ENCODE data around the gene PRRC2C.

DNA sequence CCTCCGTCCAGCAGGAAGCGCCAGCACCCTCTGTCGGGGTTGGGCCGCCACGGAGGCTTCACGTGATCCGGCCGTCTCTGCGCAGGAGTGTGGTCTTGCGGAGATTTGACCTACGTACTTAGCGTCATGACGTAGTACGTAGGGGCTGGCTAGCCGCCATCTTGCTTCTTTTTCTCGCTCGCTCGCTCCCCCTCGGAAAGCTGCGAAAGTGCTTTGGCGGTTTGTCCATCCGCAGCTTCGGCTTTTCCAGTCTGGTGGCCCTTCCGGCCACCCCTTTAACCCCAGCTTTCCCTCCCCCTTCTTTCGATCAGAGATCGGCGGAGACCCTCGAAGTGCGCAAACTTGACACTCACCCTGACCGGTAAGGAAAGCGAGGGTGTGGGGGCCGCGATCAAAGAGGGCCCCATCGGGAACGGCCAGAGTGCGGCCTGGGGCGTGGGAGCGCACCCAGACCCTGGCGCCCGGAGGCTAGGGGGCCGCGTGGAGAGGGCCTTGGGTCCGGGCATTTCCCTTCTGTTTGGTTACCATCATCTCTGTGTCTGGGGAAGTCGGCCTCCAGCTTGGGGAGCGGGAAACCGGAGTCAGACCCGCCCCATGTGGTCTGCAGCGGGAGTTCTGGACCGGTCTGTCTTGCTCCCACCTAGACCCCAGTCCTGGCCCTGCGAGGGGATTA is at the start of gene PRRC2C:
- TF ChIP-seq, protein P1, sequence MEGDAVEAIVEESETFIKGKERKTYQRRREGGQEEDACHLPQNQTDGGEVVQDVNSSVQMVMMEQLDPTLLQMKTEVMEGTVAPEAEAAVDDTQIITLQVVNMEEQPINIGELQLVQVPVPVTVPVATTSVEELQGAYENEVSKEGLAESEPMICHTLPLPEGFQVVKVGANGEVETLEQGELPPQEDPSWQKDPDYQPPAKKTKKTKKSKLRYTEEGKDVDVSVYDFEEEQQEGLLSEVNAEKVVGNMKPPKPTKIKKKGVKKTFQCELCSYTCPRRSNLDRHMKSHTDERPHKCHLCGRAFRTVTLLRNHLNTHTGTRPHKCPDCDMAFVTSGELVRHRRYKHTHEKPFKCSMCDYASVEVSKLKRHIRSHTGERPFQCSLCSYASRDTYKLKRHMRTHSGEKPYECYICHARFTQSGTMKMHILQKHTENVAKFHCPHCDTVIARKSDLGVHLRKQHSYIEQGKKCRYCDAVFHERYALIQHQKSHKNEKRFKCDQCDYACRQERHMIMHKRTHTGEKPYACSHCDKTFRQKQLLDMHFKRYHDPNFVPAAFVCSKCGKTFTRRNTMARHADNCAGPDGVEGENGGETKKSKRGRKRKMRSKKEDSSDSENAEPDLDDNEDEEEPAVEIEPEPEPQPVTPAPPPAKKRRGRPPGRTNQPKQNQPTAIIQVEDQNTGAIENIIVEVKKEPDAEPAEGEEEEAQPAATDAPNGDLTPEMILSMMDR (conservative IDR thresholded peaks at IDR 0.05; ENCODE audit: low read depth in 2 of 2), result peak; percentile 74 to 84
- TF ChIP-seq POLR2AphosphoS5 (IDR thresholded peaks at IDR 0.05; ENCODE audit: low read depth) (peak; percentile 84), JUNB (IDR thresholded peaks at IDR 0.05; ENCODE audit: unreplicated experiment) (no peak), NANOG (IDR thresholded peaks at IDR 0.05; ENCODE audit: borderline replicate concordance) (no peak), EZH2 (IDR thresholded peaks at IDR 0.05; ENCODE audit: low read depth, unreplicated experiment) (no peak), EZH2phosphoT487 (IDR thresholded peaks at IDR 0.05; ENCODE audit: unreplicated experiment) (no peak), CREB1 (CRISPR knock-in tag; IDR thresholded peaks at IDR 0.05; ENCODE audit: low read depth) (peak; percentile 94), STAT1 (IDR thresholded peaks at IDR 0.05; ENCODE audit: unreplicated experiment) (no peak)
- TF ChIP-seq, protein P2, sequence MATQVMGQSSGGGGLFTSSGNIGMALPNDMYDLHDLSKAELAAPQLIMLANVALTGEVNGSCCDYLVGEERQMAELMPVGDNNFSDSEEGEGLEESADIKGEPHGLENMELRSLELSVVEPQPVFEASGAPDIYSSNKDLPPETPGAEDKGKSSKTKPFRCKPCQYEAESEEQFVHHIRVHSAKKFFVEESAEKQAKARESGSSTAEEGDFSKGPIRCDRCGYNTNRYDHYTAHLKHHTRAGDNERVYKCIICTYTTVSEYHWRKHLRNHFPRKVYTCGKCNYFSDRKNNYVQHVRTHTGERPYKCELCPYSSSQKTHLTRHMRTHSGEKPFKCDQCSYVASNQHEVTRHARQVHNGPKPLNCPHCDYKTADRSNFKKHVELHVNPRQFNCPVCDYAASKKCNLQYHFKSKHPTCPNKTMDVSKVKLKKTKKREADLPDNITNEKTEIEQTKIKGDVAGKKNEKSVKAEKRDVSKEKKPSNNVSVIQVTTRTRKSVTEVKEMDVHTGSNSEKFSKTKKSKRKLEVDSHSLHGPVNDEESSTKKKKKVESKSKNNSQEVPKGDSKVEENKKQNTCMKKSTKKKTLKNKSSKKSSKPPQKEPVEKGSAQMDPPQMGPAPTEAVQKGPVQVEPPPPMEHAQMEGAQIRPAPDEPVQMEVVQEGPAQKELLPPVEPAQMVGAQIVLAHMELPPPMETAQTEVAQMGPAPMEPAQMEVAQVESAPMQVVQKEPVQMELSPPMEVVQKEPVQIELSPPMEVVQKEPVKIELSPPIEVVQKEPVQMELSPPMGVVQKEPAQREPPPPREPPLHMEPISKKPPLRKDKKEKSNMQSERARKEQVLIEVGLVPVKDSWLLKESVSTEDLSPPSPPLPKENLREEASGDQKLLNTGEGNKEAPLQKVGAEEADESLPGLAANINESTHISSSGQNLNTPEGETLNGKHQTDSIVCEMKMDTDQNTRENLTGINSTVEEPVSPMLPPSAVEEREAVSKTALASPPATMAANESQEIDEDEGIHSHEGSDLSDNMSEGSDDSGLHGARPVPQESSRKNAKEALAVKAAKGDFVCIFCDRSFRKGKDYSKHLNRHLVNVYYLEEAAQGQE (IDR thresholded peaks at IDR 0.05; ENCODE audit: unreplicated experiment), result no peak
- TF ChIP-seq, protein P3, sequence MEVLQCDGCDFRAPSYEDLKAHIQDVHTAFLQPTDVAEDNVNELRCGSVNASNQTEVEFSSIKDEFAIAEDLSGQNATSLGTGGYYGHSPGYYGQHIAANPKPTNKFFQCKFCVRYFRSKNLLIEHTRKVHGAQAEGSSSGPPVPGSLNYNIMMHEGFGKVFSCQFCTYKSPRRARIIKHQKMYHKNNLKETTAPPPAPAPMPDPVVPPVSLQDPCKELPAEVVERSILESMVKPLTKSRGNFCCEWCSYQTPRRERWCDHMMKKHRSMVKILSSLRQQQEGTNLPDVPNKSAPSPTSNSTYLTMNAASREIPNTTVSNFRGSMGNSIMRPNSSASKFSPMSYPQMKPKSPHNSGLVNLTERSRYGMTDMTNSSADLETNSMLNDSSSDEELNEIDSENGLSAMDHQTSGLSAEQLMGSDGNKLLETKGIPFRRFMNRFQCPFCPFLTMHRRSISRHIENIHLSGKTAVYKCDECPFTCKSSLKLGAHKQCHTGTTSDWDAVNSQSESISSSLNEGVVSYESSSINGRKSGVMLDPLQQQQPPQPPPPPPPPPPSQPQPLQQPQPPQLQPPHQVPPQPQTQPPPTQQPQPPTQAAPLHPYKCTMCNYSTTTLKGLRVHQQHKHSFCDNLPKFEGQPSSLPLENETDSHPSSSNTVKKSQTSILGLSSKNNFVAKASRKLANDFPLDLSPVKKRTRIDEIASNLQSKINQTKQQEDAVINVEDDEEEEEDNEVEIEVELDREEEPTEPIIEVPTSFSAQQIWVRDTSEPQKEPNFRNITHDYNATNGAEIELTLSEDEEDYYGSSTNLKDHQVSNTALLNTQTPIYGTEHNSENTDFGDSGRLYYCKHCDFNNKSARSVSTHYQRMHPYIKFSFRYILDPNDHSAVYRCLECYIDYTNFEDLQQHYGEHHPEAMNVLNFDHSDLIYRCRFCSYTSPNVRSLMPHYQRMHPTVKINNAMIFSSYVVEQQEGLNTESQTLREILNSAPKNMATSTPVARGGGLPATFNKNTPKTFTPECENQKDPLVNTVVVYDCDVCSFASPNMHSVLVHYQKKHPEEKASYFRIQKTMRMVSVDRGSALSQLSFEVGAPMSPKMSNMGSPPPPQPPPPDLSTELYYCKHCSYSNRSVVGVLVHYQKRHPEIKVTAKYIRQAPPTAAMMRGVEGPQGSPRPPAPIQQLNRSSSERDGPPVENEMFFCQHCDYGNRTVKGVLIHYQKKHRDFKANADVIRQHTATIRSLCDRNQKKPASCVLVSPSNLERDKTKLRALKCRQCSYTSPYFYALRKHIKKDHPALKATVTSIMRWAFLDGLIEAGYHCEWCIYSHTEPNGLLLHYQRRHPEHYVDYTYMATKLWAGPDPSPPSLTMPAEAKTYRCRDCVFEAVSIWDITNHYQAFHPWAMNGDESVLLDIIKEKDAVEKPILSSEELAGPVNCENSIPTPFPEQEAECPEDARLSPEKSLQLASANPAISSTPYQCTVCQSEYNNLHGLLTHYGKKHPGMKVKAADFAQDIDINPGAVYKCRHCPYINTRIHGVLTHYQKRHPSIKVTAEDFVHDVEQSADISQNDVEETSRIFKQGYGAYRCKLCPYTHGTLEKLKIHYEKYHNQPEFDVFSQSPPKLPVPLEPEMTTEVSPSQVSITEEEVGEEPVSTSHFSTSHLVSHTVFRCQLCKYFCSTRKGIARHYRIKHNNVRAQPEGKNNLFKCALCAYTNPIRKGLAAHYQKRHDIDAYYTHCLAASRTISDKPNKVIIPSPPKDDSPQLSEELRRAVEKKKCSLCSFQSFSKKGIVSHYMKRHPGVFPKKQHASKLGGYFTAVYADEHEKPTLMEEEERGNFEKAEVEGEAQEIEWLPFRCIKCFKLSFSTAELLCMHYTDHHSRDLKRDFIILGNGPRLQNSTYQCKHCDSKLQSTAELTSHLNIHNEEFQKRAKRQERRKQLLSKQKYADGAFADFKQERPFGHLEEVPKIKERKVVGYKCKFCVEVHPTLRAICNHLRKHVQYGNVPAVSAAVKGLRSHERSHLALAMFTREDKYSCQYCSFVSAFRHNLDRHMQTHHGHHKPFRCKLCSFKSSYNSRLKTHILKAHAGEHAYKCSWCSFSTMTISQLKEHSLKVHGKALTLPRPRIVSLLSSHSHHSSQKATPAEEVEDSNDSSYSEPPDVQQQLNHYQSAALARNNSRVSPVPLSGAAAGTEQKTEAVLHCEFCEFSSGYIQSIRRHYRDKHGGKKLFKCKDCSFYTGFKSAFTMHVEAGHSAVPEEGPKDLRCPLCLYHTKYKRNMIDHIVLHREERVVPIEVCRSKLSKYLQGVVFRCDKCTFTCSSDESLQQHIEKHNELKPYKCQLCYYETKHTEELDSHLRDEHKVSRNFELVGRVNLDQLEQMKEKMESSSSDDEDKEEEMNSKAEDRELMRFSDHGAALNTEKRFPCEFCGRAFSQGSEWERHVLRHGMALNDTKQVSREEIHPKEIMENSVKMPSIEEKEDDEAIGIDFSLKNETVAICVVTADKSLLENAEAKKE (CRISPR knock-in tag; IDR thresholded peaks at IDR 0.05), result no peak
- TF ChIP-seq, protein P4, sequence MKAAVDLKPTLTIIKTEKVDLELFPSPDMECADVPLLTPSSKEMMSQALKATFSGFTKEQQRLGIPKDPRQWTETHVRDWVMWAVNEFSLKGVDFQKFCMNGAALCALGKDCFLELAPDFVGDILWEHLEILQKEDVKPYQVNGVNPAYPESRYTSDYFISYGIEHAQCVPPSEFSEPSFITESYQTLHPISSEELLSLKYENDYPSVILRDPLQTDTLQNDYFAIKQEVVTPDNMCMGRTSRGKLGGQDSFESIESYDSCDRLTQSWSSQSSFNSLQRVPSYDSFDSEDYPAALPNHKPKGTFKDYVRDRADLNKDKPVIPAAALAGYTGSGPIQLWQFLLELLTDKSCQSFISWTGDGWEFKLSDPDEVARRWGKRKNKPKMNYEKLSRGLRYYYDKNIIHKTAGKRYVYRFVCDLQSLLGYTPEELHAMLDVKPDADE (IDR thresholded peaks at IDR 0.05), result 0 out of 2 replicates have a peak, but pooled peaks have one; percentile 32
